Measurements from ENCODE around the gene DCUN1D4.

DNA sequence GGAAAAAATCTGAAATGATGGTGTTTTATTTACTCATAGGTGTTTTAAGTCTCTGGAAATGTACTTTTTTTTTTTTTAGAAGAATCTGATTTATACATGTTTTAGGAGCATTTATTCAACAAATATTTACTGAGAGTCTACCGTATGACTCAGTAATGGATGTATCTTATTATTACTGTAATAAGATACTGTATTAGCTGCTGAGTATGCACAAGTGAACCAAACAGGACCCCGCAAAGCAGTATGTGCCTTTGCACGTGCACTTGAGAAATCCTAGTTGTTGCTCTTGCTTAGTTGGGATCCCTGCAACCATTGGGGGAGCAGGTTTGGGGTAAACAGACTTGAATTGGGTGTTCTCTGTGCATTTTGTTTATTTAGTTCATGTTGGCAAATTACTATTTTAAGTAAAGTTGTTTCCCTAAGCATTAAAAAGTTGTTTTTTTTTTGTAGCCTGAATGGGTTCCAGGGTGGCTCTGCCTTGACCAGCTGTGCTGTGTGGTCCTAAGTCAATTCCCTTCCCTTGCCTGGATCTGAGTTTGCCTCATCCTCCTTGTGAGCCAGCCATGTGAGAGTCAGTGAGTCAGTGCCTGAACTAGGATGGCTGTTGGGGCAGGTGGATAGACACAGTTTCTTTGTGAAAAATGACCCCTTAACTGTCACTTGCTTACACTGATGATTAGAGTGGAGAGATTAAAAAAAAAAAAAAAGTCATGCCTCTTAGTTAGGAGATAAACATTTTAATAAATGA lies 27.7 kb downstream of the DCUN1D4 start:
- TF ChIP-seq GATA3 (IDR thresholded peaks at IDR 0.05; ENCODE audit: low read depth, low read length), result no peak
- no peak for TF ChIP-seq GATA2 (IDR thresholded peaks at IDR 0.05; ENCODE audit: low read depth, low read length)

Measured in SH-SY5Y (cell line).